CD14-positive monocyte (primary cell): ENCODE measurements around the gene CASTOR1. TPM values are rescaled to one million over a fixed set of nuclear protein-coding genes. Genes with fewer than 3 reads are reported as not detected.

Experiments used
- DNase-seq, 3 donors: peaks; one replicate each; pipeline ENCODE4 v3.0.0-alpha.2; 2011 to 2022
- H2AFZ ChIP-seq: 2 replicates; pipeline ENCODE4 v1.6.0; 2012; ENCODE audit warnings: mild to moderate bottlenecking, low read depth, low read length, inconsistent platforms; ENCODE audit not compliant: insufficient read depth, poor library complexity, severe bottlenecking
- H3K27ac ChIP-seq, 2 donors: 1 replicate in 1 of 2; 2 replicates in 1 of 2; pipeline ENCODE4 v1.5.1; 2012 to 2013; ENCODE audit warnings: low read length in 2 of 2, control low read depth in 1 of 2, inconsistent platforms in 1 of 2, low read depth in 1 of 2, mild to moderate bottlenecking in 1 of 2
- H3K27me3 ChIP-seq, 2 donors: one replicate each; pipeline versions ENCODE4 v1.6.0 to v1.6.1; 2011 to 2013; ENCODE audit warnings: low read length in 2 of 2; ENCODE audit not compliant: control insufficient read depth in 2 of 2, insufficient read depth in 2 of 2
- H3K36me3 ChIP-seq, 2 donors: replicated peaks in 1 of 2; 1 replicate in 1 of 2; 2 replicates in 1 of 2; pipeline versions ENCODE4 v1.5.1 to v1.6.1; 2012 to 2013; ENCODE audit warnings: low read length in 2 of 2, control low read depth in 1 of 2, inconsistent platforms in 1 of 2, mild to moderate bottlenecking in 1 of 2; ENCODE audit not compliant: insufficient read depth in 2 of 2, control insufficient read depth in 1 of 2
- H3K4me1 ChIP-seq, 2 donors: 1 replicate in 1 of 2; 2 replicates in 1 of 2; pipeline versions ENCODE4 v1.5.1 to v1.6.1; 2012 to 2013; ENCODE audit warnings: low read length in 2 of 2, control low read depth in 1 of 2, inconsistent platforms in 1 of 2, mild to moderate bottlenecking in 1 of 2, moderate library complexity in 1 of 2; ENCODE audit not compliant: insufficient read depth in 2 of 2, control insufficient read depth in 1 of 2
- H3K4me2 ChIP-seq: replicated peaks from 2 replicates; pipeline ENCODE3; 2012; ENCODE audit warnings: low read length, moderate library complexity, mild to moderate bottlenecking; ENCODE audit not compliant: poor library complexity, severe bottlenecking; ENCODE audit errors: extremely low read depth
- H3K4me3 ChIP-seq, 3 experiments: fragments of 200-600 bp in 1 of 3; sonication (generic) in 1 of 3; replicated peaks in 1 of 3; 1 replicate in 2 of 3; 2 replicates in 1 of 3; pipeline ENCODE4 v1.5.1; 2011 to 2013; ENCODE audit warnings: low read length in 3 of 3, mild to moderate bottlenecking in 3 of 3, control low read depth in 2 of 3, low read depth in 2 of 3, inconsistent platforms in 1 of 3, moderate library complexity in 1 of 3
- H3K79me2 ChIP-seq: 2 replicates; pipeline ENCODE4 v1.6.0; 2012; ENCODE audit warnings: mild to moderate bottlenecking, control low read depth, inconsistent platforms, low read length, moderate library complexity; ENCODE audit not compliant: insufficient read depth
- H3K9ac ChIP-seq: 2 replicates; pipeline ENCODE4 v1.6.0; 2017; ENCODE audit warnings: low read length, mild to moderate bottlenecking; ENCODE audit not compliant: insufficient read depth, poor library complexity, severe bottlenecking
- H3K9me3 ChIP-seq, 2 donors: replicated peaks in 1 of 2; 1 replicate in 1 of 2; 2 replicates in 1 of 2; pipeline versions ENCODE4 v1.5.1 to v1.6.1; 2012 to 2013; ENCODE audit warnings: low read length in 2 of 2, control low read depth in 1 of 2; ENCODE audit not compliant: control insufficient read depth in 1 of 2, insufficient read depth in 1 of 2
- H4K20me1 ChIP-seq: 2 replicates; pipeline ENCODE4 v1.6.0; 2012; ENCODE audit warnings: mild to moderate bottlenecking, low read length, control low read depth, moderate library complexity; ENCODE audit not compliant: insufficient read depth
- H3K27ac Mint-ChIP-seq, 7 donors: one replicate each; pipeline ENCODE4 v1.8.0; 2020; ENCODE audit warnings: mild to moderate bottlenecking in 7 of 7, mixed read lengths in 7 of 7, moderate library complexity in 6 of 7, inconsistent platforms in 2 of 7
- H3K27me3 Mint-ChIP-seq, 3 donors: one replicate each; pipeline ENCODE4 v1.8.0; 2021 to 2022; ENCODE audit warnings: low read depth in 3 of 3, mild to moderate bottlenecking in 3 of 3, mixed read lengths in 3 of 3, moderate library complexity in 3 of 3, inconsistent platforms in 1 of 3
- H3K36me3 Mint-ChIP-seq, 2 donors: one replicate each; pipeline ENCODE4 v1.8.0; 2020; ENCODE audit warnings: mixed read lengths in 2 of 2, inconsistent platforms in 1 of 2, mild to moderate bottlenecking in 1 of 2
- H3K4me1 Mint-ChIP-seq: one replicate; pipeline ENCODE4 v1.8.0; 2020; ENCODE audit warnings: mild to moderate bottlenecking, mixed read lengths
- H3K4me3 Mint-ChIP-seq, 2 donors: one replicate each; pipeline ENCODE4 v1.8.0; 2020; ENCODE audit warnings: mild to moderate bottlenecking in 2 of 2, mixed read lengths in 2 of 2, moderate library complexity in 1 of 2
- H3K9me3 Mint-ChIP-seq, 7 donors: one replicate each; pipeline ENCODE4 v1.8.0; 2020 to 2022; ENCODE audit warnings: mixed read lengths in 7 of 7, mild to moderate bottlenecking in 6 of 7, moderate library complexity in 6 of 7, inconsistent platforms in 2 of 7
- WGBS: methylation state at CpG from one replicate; pipeline ENCODE4 v1.1.5; 2013; ENCODE audit warnings: missing lambda C conversion rate; ENCODE audit not compliant: insufficient coverage; 5-methylcytosine and 5-hydroxymethylcytosine counted together
- intact Hi-C, 2 donors: fragments of 100-400 bp; cut with micrococcal nuclease; formaldehyde crosslinking; loops; one replicate each; pipeline versions ENCODE4 v1.15.0 to v1.15.1; 2023
- polyA plus RNA-seq, 3 donors: library from polyadenylated mRNA; depleted of rRNA in 1 of 3; unstranded in 2 of 3; stranded (reverse) in 1 of 3; fragments of 300-500 nt in 2 of 3; fragments of >200 nt in 1 of 3; fragmentation: Illumina TruSeq in 2 of 3; gene quantifications; 1 replicate in 2 of 3; 2 replicates in 1 of 3; pipeline ENCODE4 v1.2.3, GENCODE V29; 2012 to 2021
- TF ChIP-seq, protein P1 (sequence below): fragments of 200-600 bp; IDR thresholded peaks from one replicate; pipeline ENCODE4 v1.8.0; 2022; ENCODE audit warnings: antibody characterized with exemption, mild to moderate bottlenecking

Gene CASTOR1
- polyA plus RNA-seq, 3 donors = 6.4 to 15.5 (median 6.5) TPM

DNA sequence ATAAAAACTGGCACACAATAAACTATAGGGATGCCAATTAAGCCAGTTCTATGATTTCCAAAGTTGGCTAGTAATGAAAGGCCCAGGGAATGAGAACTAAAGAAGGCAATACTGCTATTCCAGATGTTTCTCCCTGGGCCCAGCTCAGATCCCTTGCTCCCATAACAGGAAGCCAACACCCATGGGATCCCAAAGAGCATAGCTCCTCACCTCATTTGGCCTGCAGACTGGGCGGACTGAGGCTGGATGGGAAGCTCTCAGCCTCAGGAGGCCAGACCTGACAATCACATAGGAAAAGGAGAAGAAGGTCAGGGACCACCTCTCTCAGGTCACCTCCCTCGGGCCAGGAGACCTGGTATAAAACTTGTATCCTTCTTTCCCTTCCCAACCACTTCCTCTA is 32.2 kb upstream of the CASTOR1 start:
- intact Hi-C loops = no loop called here
- no peak overlapping the region for H3K9ac ChIP-seq
- no peaks in the 10 kb centered on the region for H3K27me3 ChIP-seq
- H4K20me1 ChIP-seq = peaks cover 19% of the 10 kb centered on the region
- H2AFZ ChIP-seq = no peak overlapping the region
- Mint-ChIP-seq H3K4me1 (peaks cover 90% of the 10 kb centered on the region), H3K36me3 (peaks cover 29 to 45% of the 10 kb centered on the region in 2 donors), H3K9me3 (no peaks in the 10 kb centered on the region), H3K27me3 (no peaks in the 10 kb centered on the region), H3K27ac (peak overlapping the region in 2 of 7 donors; percentile 22 to 42), H3K4me3 (no peak overlapping the region)
- H3K36me3 ChIP-seq = peaks cover 6 to 16% of the 10 kb centered on the region in 2 donors
- H3K27ac ChIP-seq = no peak overlapping the region
- no peak overlapping the region for H3K4me2 ChIP-seq
- H3K4me3 ChIP-seq = no peak overlapping the region
- TF ChIP-seq, protein P1, sequence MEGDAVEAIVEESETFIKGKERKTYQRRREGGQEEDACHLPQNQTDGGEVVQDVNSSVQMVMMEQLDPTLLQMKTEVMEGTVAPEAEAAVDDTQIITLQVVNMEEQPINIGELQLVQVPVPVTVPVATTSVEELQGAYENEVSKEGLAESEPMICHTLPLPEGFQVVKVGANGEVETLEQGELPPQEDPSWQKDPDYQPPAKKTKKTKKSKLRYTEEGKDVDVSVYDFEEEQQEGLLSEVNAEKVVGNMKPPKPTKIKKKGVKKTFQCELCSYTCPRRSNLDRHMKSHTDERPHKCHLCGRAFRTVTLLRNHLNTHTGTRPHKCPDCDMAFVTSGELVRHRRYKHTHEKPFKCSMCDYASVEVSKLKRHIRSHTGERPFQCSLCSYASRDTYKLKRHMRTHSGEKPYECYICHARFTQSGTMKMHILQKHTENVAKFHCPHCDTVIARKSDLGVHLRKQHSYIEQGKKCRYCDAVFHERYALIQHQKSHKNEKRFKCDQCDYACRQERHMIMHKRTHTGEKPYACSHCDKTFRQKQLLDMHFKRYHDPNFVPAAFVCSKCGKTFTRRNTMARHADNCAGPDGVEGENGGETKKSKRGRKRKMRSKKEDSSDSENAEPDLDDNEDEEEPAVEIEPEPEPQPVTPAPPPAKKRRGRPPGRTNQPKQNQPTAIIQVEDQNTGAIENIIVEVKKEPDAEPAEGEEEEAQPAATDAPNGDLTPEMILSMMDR = no peak
- no peak for DNase-seq
- WGBS = 17% methylated on average over 1 of the region's 2 CpGs
- no peaks in the 10 kb centered on the region for H3K9me3 ChIP-seq
- H3K79me2 ChIP-seq = peaks cover 72% of the 10 kb centered on the region
- peaks cover 73 to 93% of the 10 kb centered on the region in 2 donors for H3K4me1 ChIP-seq

DNA sequence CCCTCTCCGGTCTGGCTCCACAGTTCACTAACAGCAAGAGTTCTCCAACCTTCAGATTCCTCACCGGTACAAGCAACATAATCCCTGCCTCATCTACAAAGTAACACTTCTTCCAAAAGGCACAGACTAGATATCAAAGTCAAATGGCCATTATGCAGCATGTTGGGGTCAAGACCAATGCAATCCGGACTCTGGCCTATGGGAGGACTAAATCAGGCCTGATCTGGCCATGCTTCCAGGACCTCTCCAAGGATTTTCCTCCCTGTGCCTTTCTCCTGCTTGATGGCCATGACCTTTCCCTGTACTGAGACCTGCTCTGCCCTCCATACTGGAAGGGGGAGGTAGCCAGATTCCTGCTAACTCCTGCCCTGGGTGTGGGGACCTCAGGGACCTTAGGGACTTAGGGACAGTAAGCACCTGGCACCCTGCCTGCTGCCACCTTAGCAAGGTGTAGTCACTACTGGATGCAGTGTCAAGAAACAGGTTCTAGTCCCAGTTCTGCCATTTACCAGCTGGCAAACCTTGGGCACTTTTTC is 30.8 kb upstream of the CASTOR1 start:
- Mint-ChIP-seq H3K4me1 (peaks cover 93% of the 10 kb centered on the region), H3K9me3 (no peaks in the 10 kb centered on the region), H3K27me3 (peaks cover 0 to 2% (median 0%) of the 10 kb centered on the region in 3 donors), H3K27ac (peak overlapping the region in 6 of 7 donors; percentile 89 to 95 (median 94)), H3K4me3 (peak overlapping the region in 1 of 2 donors; percentile 71), H3K36me3 (peaks cover 37 to 49% of the 10 kb centered on the region in 2 donors)
- Histone ChIP-seq H3K9me3 (no peaks in the 10 kb centered on the region), H3K79me2 (peaks cover 74% of the 10 kb centered on the region), H3K4me2 (no peak overlapping the region), H4K20me1 (peaks cover 13% of the 10 kb centered on the region), H2AFZ (no peak overlapping the region), H3K9ac (no peak overlapping the region), H3K4me1 (peaks cover 76 to 95% of the 10 kb centered on the region in 2 donors), H3K4me3 (peak overlapping the region in 1 of 3 experiments; percentile 67), H3K27me3 (no peaks in the 10 kb centered on the region), H3K36me3 (peaks cover 6 to 16% of the 10 kb centered on the region in 2 donors), H3K27ac (peak overlapping the region; percentile 75 to 90)
- intact Hi-C loops = no loop called here
- TF ChIP-seq, protein P1 = no peak
- WGBS = 100% methylated on average over 2 of the region's 3 CpGs
- DNase-seq = no peak
